ENCODE results near the gene DIS3. TPM values are rescaled to one million over a fixed set of nuclear protein-coding genes. Genes with fewer than 3 reads are reported as not detected.
"Not testable (repeated sequence)": the region's sequence is repeated elsewhere in the genome, so short reads cannot be mapped to it uniquely, and the experiment has no call there.

DIS3 gene
- total RNA-seq, 1 experiment from 2014 or later, result 29.0 TPM

GRCh38 chr13:72808917-72809500, 27.3 kb upstream of the DIS3 start:
- ATAC-seq, result no peak
- no peaks in the 10 kb centered on the region for H3K9me2 ChIP-seq (replicated peaks; ENCODE audit: low read length)
- no peaks in the 10 kb centered on the region for H3K36me3 ChIP-seq (ENCODE audit: low read depth, low read length)
- H3K9me3 ChIP-seq (ENCODE audit: low read length), result no peaks in the 10 kb centered on the region
- TF ChIP-seq CTCF (conservative IDR thresholded peaks at IDR 0.05; ENCODE audit: low read depth, low read length) (peak; percentile 59), EZH2 (IDR thresholded peaks at IDR 0.05; ENCODE audit: low read length, unreplicated experiment) (no peak)
- no peaks in the 10 kb centered on the region for H3K4me1 ChIP-seq (ENCODE audit: insufficient read depth, low read length)
- no peak overlapping the region for H3K4me3 ChIP-seq (ENCODE audit: low read length)
- ChIA-PET POLR2A (ENCODE audit: unreplicated experiment) (interaction anchor here (0.5 to 0.7 kb wide), 2 partner anchors 488 to 1006 kb away, joined by 10 to 17 read pairs; no protein-coding TSS in a partner anchor), CTCF (interaction anchor here (0.6 to 0.9 kb wide), 8 partner anchors 10 to 1657 kb away, joined by 3 to 13 read pairs (median 6); no protein-coding TSS in a partner anchor)
- no peaks in the 10 kb centered on the region for H3K79me2 ChIP-seq (ENCODE audit: low read length)
- H2AFZ ChIP-seq (ENCODE audit: low read length), result no peak overlapping the region
- no peaks in the 10 kb centered on the region for H4K20me1 ChIP-seq (ENCODE audit: low read length)
- H3K27ac ChIP-seq (ENCODE audit: low read length), result peak overlapping the region; percentile 33; the same call in 1 of the 2 replicates
- no TSS peak for BruUV-seq (replicated peaks)
- no peak overlapping the region for H3K9ac ChIP-seq (ENCODE audit: low read length)
- intact Hi-C loops (cut with micrococcal nuclease), result no loop called here
- H3K27me3 ChIP-seq (ENCODE audit: low read length), result no peaks in the 10 kb centered on the region
- peak; percentile 41 for DNase-seq
- no peak overlapping the region for H3K4me2 ChIP-seq (ENCODE audit: low read length)
- no peaks in the 10 kb centered on the region for H3F3A ChIP-seq (ENCODE audit: low read length, unreplicated experiment)

- H3K9me3 ChIP-seq (ENCODE audit: low read length); H3K27ac ChIP-seq (ENCODE audit: low read length); H3F3A ChIP-seq (ENCODE audit: low read length, unreplicated experiment); H3K9me2 ChIP-seq (replicated peaks; ENCODE audit: low read length); H3K4me3 ChIP-seq (ENCODE audit: low read length); H3K36me3 ChIP-seq (ENCODE audit: low read depth, low read length); H3K4me1 ChIP-seq (ENCODE audit: insufficient read depth, low read length); POLR2A ChIA-PET (ENCODE audit: unreplicated experiment); H2AFZ ChIP-seq (ENCODE audit: low read length); H3K9ac ChIP-seq (ENCODE audit: low read length); BruUV-seq (replicated peaks); intact Hi-C loops (cut with micrococcal nuclease); CTCF ChIA-PET; DNase-seq; ATAC-seq; H3K79me2 ChIP-seq (ENCODE audit: low read length); H4K20me1 ChIP-seq (ENCODE audit: low read length); H3K4me2 ChIP-seq (ENCODE audit: low read length); H3K27me3 ChIP-seq (ENCODE audit: low read length): not testable (repeated sequence)
Measured at GRCh38 chr13:72806514-72806913, 24.8 kb upstream of the DIS3 start.

GRCh38 chr13:72805676-72806346, 24.1 kb upstream of the DIS3 start:
- no peak overlapping the region for H3K9ac ChIP-seq (ENCODE audit: low read length)
- H3K4me1 ChIP-seq (ENCODE audit: insufficient read depth, low read length), result no peaks in the 10 kb centered on the region
- H3K9me3 ChIP-seq (ENCODE audit: low read length), result no peaks in the 10 kb centered on the region
- POLR2A ChIA-PET (ENCODE audit: unreplicated experiment), result no interaction called here
- no peaks in the 10 kb centered on the region for H3K79me2 ChIP-seq (ENCODE audit: low read length)
- CTCF ChIA-PET, result no interaction called here
- H3K27me3 ChIP-seq (ENCODE audit: low read length), result no peaks in the 10 kb centered on the region
- no peaks in the 10 kb centered on the region for H3K36me3 ChIP-seq (ENCODE audit: low read depth, low read length)
- DNase-seq (no peak), ATAC-seq (no peak)
- H3F3A ChIP-seq (ENCODE audit: low read length, unreplicated experiment), result no peaks in the 10 kb centered on the region
- intact Hi-C loops (cut with micrococcal nuclease), result no loop called here
- no peak overlapping the region for H2AFZ ChIP-seq (ENCODE audit: low read length)
- H3K27ac ChIP-seq (ENCODE audit: low read length), result no peak overlapping the region
- no TSS peak for BruUV-seq (replicated peaks)
- H4K20me1 ChIP-seq (ENCODE audit: low read length), result no peaks in the 10 kb centered on the region
- TF ChIP-seq EZH2phosphoT487 (IDR thresholded peaks at IDR 0.05; ENCODE audit: borderline replicate concordance, low read length) (no peak), CTCF (conservative IDR thresholded peaks at IDR 0.05; ENCODE audit: low read depth, low read length) (no peak), EZH2 (IDR thresholded peaks at IDR 0.05; ENCODE audit: low read length, unreplicated experiment) (no peak)
- H3K4me2 ChIP-seq (ENCODE audit: low read length), result no peak overlapping the region
- H3K4me3 ChIP-seq (ENCODE audit: low read length), result no peak overlapping the region
- no peaks in the 10 kb centered on the region for H3K9me2 ChIP-seq (replicated peaks; ENCODE audit: low read length)
